GM18870 (cell line): Measurements from ENCODE around the gene STAG3.
"Not testable (repeated sequence)": the region's sequence is repeated elsewhere in the genome, so short reads cannot be mapped to it uniquely, and the experiment has no call there.

Experiments used
- ATAC-seq: cut with Tn5 transposase; IDR thresholded peaks from one replicate; pipeline ENCODE4 v1.9.1; 2021; ENCODE audit warnings: moderate library complexity; ENCODE audit not compliant: unreplicated experiment

STAG3 gene

DNA sequence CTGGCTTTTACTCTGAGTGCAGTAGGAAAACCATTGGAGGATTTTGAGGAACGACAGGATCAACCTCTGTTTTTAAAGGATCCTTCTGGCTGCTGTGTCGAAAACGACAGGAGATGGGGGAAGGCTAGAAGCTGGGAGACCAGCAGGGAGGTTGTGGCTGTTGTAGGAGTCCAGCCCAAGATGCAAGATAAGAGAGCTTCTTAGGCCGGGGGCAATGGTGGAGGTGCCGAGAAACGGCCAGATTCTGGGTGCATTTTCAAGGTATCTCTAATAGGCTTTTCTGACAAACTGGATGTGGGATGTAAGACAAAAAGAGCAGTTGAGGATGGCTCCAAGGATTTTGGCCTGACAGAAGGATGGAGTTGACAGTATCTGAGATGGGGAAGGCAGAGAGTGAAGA lies 31.8 kb downstream of the STAG3 start:
- no peak for ATAC-seq

DNA sequence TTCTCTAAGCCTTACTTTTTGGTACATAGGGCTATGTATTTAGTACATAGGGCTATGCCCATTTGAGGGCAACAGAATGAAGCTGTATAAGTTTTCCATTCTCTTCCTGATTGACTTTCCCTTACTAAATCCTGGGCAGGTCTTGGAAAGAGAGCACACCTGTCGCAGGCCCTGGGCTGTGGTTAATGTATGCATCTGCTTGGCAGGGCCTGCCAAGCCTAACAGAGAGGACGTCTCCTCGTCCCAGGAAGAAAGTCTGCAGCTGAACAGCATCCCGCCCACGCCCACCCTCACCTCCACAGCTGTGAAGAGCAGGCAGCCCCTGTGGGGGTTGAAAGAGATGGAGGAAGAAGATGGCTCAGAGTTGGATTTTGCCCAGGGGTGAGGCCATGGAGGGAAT lies 33.1 kb downstream of the STAG3 start:
- no peak for ATAC-seq

GRCh38 chr7:100211342-100211780 lies 33.6 kb downstream of the STAG3 start:
- ATAC-seq, result no peak

DNA sequence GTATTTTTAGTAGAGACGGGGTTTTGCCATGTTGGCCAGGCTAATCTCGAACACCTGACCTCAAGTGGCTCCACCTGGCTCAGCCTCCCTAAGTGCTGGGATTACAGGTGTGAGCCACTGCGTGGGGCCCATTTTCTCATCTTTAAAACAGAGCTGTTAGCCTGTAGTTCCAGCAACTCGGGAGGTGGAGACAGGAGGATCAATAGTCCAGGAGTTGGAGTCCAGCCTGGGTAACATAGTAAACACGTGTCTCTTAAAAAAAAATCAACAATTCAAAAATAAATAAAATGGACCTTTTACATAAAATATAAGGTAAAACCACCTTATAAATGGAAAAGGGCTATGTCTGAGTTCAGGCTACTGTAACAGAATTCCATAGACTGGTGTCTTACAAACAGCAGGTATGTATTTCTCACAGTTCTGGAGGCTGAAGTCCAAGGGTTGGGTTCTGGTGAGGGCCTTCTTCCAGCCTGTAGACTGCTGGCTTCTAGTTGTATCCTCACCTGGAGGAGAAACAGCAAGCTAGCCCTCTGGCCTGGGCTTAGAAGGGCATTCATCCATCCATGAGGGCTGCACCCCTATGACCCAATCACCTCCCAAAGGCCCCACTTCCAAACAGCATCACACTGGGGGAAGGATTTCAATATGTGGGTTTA lies 35.0 kb downstream of the STAG3 start:
- ATAC-seq, result no peak

DNA sequence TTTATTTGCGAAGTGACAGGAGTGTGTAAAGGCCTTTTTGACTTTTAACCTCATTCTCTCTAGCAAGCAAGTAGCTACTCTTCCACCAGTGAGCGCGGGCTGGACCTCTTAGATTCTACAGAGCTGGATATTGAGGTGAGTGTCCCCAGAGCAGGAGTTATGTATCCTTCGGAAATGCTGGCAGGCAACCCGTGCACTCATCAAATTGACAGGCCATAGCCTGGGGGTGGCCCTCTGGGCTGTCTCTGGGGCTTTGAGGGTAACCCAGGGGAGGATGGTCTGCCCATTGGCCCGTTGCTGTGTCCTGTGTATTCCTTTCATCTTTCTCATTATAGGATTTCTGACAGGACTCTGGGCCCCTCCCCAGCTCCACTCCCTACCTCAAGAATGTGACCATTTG lies 36.0 kb downstream of the STAG3 start:
- no peak for ATAC-seq

DNA sequence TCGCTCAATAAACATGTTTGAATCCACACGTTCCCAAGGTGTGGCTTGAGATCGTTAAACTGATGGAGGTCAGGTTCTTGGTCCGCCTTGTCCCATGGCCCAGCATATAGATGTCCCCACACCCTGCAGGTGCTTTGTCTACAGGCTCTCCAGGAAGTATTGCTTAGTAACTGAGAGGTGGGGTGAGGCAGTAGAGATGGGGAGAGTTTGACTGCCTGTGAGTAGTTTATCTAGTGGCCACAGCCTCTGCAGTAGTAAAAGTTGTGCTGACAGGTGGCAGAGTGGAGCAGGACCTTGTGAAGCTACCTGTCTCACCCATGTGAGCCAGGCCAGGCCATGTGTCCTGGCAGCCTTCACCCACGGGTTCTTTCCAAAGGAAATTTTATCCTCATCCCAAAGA lies 36.6 kb downstream of the STAG3 start:
- not testable (repeated sequence) for ATAC-seq

DNA sequence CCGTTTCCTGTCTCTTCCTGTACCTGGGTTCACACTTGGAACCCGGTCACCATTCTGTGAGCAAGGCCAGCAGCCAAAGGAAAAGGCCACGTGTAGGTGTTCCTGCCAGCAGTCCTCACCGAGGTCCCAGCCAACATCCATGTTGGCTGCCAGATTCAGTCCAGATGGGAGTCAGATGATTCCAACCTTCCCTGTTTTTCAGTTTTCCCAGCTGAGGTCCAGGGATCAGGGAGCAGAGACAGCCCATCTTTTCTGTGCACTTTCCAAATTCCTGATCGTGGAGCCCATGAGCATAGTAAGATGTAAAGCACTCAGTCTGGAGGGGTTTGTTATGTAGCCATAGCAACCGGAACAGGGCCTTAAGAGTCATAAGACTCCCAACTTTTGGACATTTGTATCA lies 38.2 kb downstream of the STAG3 start:
- no peak for ATAC-seq

DNA sequence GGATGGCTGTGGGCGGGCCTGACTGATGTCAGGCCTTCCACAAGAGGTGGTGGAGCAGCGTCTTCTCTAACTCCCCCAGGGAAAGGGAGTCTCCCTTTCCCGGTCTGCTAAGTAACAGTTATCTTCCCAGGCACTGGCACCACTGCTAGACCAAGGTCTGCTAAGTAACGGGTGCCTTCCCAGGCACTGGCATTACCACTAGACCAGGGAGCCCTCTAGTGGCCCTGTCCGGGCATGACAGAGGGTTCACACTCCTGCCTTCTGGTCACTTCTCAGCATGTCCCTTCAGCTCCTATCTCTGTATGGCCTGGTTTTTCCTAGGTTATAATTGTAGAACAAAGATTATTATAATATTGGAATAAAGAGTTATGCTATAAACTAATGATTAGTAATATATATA lies 40.2 kb downstream of the STAG3 start:
- ATAC-seq, result peak; percentile 26

DNA sequence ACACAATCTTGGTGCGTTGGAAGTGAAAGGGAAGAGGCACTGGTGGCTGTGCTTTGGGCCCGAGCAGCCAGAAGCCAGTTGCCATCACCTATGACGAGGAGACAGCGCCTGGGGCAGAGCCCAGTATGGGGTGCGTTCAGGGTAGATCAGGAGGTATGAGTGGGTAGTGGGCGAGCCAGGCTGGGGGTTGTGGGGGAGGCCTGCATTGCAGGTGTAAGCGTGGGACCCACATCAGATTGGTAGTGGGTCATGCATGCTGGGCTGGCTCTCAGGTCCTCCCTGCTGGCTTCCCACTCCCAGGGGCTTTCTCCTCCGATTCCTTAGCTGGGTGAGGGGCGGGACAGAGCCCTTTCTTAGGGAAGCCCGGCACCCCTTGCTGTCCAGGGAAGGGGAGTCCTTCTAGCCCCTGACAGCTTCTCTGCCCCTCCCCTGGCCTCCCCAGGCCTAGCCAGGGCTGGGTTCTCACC lies 41.6 kb downstream of the STAG3 start:
- no peak for ATAC-seq

- not testable (repeated sequence) for ATAC-seq
Observed at GRCh38 chr7:100219801-100220585, 42.3 kb downstream of the STAG3 start, which contains the start of gene PVRIG. Gene PVRIG (plus strand): TSS chr7:100219949. CDS start chr7:100219971, 22 bp downstream.

DNA sequence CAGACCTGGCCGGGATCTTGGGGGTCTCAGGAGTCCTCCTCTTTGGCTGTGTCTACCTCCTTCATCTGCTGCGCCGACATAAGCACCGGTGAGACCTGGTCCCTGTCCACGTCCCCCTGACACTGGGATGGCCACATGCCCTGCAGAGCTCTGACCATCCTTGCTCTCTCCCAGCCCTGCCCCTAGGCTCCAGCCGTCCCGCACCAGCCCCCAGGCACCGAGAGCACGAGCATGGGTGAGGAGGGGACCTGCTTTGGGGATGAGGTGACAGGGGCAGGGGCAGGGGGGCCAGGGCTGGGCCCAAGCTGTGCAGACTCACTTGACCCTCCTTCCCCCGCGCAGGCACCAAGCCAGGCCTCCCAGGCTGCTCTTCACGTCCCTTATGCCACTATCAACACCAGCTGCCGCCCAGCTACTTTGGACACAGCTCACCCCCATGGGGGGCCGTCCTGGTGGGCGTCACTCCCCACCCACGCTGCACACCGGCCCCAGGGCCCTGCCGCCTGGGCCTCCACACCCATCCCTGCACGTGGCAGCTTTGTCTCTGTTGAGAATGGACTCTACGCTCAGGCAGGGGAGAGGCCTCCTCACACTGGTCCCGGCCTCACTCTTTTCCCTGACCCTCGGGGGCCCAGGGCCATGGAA lies 43.0 kb downstream of the STAG3 start:
- ATAC-seq, result no peak

GRCh38 chr7:100221231-100221718 lies 43.6 kb downstream of the STAG3 start:
- ATAC-seq, result no peak

DNA sequence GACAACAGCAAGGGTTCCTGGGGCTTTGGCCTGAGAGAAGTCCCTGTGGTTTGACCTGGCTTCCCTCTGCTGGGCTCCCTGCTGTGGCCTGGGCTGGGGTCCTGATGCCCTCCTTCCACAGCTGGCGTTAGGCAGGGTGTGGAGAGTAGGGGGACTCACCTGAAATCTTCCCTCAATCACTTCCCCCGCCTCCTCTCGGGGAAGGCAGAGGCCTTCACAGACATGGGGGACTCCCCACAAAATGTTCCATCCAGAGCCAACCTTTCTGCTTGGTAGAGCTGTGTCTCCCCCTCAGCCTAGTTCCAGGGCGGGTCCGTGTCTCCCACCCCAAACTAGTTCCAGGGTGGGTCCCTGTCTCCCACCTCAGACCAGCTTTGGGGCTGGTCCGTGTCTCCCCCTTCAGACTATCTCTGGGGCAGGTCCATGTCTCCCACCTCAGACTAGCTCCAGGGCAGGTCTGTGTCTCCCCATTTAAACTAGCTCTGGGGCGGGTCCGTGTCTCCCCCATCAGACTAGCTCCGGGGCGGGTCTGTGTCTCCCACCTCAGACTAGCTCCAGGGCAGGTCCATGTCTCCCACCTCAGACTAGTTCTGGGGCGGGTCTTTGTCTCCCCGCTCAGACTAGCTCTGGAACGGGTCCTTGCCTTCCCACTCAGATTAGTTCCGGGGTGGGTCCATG lies 44.2 kb downstream of the STAG3 start:
- no peak for ATAC-seq

DNA sequence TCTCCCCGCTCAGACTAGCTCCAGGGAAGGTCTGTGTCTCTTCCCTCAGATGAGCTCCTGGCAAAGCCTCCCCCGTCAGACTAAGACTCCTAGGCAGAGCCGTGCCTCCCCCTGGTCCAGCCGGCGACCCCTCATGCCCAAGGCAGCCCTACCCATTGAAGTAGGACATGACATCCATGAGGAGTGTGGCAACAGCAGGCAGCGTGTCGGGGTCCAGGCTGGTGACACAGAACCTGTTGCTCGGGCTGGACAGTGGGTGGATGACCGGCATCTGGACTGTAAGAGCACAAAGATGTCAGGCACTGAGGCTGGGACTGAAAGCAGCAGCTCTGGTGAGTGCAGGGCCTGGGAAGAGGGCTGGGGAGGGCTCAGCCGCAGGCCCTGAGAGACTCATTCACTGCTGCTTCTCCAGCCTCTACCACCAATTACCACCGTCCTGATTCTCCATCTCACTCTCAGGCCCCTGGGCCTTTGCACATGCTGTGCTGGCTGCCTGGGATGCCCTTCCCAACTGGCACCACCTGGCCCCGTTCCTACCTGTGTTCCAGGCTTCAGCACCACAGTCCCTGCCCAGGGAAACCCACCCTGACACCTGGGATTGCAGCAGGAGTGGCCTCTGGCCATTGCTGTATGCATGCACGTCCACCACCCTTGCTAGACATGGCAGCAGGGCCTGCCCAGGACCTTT lies 44.9 kb downstream of the STAG3 start:
- no peak for ATAC-seq

DNA sequence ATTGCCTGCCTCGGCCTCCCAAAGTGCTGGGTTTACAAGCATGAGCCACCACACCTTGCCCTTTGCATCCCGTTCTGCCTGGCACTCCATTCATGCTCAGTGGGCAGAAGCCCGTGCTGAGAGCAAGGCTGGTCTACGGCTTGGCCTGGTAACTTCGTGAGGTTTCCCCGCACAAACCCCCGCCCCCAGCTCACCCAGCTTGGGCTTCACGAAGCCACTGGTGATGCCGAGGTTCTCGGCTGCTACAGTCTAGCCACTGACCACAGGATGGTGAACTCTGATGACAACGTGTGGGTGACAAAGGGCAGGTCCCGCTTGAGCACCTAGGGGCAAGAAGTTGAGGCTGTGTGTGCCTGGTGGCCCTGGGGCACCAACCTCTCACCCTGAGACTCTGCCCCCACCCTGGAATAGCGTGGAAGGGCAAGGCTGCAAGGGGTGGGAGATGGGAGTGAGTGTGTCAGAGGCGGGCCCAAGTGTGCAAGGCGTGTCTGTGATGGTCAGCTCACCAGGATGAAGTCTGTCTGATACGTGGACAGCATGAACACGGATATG lies 45.7 kb downstream of the STAG3 start:
- ATAC-seq, result not testable (repeated sequence)

DNA sequence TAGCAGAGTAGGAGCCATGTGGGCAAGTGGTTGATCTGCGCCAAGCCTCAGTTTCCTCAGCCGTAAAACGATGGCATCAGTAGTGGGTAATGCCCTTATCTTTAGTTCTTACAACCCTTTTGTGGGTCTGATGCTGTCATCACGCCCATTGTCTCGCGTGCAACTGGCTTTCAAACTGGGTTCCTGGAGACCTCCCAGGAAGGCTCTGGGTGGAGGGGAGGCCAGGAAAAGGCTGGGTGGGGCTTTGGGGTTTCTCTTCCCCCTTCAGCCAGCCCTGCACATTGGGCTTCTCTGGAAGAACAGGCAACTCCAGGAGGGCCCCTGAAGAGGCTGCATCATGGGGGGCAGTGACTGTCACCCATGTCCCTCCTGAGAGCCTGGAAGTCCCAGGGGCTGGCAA lies 47.2 kb downstream of the STAG3 start:
- ATAC-seq, result not testable (repeated sequence)

DNA sequence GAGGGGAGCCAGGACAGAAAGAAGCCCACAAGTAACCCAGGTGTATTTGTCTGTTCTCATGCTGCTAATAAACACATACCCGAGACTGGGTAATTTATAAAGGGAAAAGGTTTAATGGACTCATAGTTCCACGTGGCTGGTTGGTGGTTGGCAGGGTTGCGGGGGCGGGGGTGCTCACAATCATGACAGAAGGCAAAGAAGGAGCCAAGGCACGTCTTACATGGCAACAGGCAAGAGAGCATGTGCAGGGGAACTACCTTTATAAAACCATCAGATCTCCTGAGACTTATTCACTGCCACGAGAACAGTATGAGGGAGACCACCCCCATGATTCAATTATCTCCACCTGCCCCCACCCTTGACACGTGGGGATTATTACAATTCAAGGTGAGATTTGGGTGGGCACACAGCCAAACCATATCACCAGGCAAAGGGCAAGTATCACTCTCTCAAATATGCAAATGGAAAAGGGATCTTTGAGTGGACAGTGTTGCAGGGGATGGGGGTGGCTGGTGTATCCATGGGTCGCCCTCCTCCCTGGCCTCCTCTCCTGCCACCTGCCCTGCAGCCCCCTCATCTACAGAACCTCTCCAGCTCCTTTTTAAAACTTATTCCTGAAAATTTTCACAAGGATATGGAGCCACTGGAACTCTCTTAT lies 57.1 kb downstream of the STAG3 start:
- ATAC-seq, result not testable (repeated sequence)

DNA sequence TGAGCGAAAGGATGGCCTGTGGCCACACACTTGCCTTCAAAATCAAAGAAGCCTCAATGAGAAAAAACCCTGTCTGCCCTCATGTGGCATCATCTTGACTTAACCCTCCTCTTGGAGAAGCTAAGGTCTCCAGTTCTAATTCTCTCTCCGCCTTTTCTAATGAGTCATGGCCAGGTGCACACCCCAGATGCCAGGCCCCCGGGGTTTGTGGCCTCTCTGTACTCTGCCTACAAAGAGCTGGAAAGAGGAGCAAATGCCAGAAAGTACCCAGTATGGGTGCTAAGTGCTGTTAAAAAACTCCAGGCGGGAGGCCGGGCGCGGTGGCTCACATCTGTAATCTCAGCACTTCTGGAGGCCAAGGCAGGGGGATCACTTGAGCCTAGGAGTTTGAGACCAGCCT lies 62.3 kb downstream of the STAG3 start:
- ATAC-seq, result not testable (repeated sequence)

GRCh38 chr7:100243385-100243784 lies 65.7 kb downstream of the STAG3 start:
- ATAC-seq, result not testable (repeated sequence)
